Pancreas (tissue), 10 donors: ENCODE measurements around the gene PDS5B. TPM values are rescaled to one million over a fixed set of nuclear protein-coding genes. Genes with fewer than 3 reads are reported as not detected.
"Not testable (repeated sequence)": the region's sequence is repeated elsewhere in the genome, so short reads cannot be mapped to it uniquely, and the experiment has no call there.

ENCODE experiments used
- ATAC-seq, 4 donors: fragments of 200-7000 bp; cut with Tn5 transposase; one replicate each; pipeline versions ENCODE4 v1.8.0 to v1.9.1; 2020; ENCODE audit warnings: mild to moderate bottlenecking in 4 of 4, moderate library complexity in 4 of 4
- DNase-seq, 6 donors: peaks; one replicate each; pipeline ENCODE4 v3.0.0-alpha.2; 2020
- FAIRE-seq: peaks from 2 replicates; lab custom pipeline; 2012; peaks lifted over from hg19 to GRCh38; lab: Jason Lieb, UNC
- H3K27ac ChIP-seq, 4 donors: fragments of 200-600 bp; sonication (generic); 1 replicate in 3 of 4; 2 replicates in 1 of 4; pipeline versions ENCODE4 v1.5.0 to v1.8.0; 2020
- H3K27me3 ChIP-seq, 4 donors: fragments of 200-600 bp; one replicate each; pipeline ENCODE4 v1.8.0; 2021
- H3K36me3 ChIP-seq, 3 donors: fragments of 200-600 bp; sonication (generic) in 1 of 3; one replicate each; pipeline versions ENCODE4 v1.5.0 to v1.8.0; 2020 to 2021
- H3K4me1 ChIP-seq, 3 donors: fragments of 200-600 bp; one replicate each; pipeline ENCODE4 v1.8.0; 2021
- H3K4me3 ChIP-seq, 4 donors: fragments of 200-600 bp; sonication (generic) in 2 of 4; one replicate each; pipeline versions ENCODE4 v1.5.0 to v1.8.0; 2020 to 2021
- H3K9me3 ChIP-seq, 4 donors: fragments of 200-600 bp; one replicate each; pipeline ENCODE4 v1.8.0; 2021
- CTCF ChIP-seq, 4 donors: fragments of 200-600 bp; sonication (generic) in 3 of 4; IDR thresholded peaks; one replicate each; pipeline versions ENCODE4 v1.5.0 to v1.8.0; 2021; ENCODE audit warnings: antibody characterized with exemption in 4 of 4
- WGBS, 2 donors: extraction: QIAGEN DNeasy Blood & Tissue Kit; methylation state at CpG; one replicate each; pipeline ENCODE4 v1.1.7; 2013; 5-methylcytosine and 5-hydroxymethylcytosine counted together
- intact Hi-C, 3 donors: fragments of 100-400 bp; cut with DNase I; formaldehyde crosslinking; loops; one replicate each; pipeline versions ENCODE4 v1.11.1 to v1.14.2; 2022
- polyA plus RNA-seq, 2 donors: library from polyadenylated mRNA; stranded (reverse); fragments of 200-250 nt; gene quantifications; one replicate each; pipeline ENCODE4 v1.2.3, GENCODE V29; 2013
- total RNA-seq, 6 donors: library from RNA; stranded (reverse); fragmentation: NEBNext Ultra II Directional in 4 of 6; extraction: Animal tissue kit (Norgen Biotek cat#: 25700) in 4 of 6; gene quantifications; one replicate each; pipeline versions ENCODE4 v1.2.1 to v1.2.4, GENCODE V29; 2021 to 2023
- donor health status: healthy with polysubstance abuse.
- donor health status: DM: no; HTN: no; CAD: no; lungs with moderate emphysema.
- donor health status: DM: no; HTN: no; CAD: no.
- donor health status: control.
- donor health status: control.
- donor health status: Bipolar disorder and iron deficiency.
- donor health status: DM: yes; HTN: yes; CAD: no.
- donor health status: DM: no; HTN: no; CAD: no.
- donor health status: DM: no; HTN: no; CAD: no.
- donor health status: DM: yes; HTN: yes; CAD: no.

The PDS5B gene
- total and polyA plus RNA-seq, 8 donors, result 2.9 to 19.9 (median 11.0) TPM

- intact Hi-C loops, result no loop called here
- DNase-seq (no peak), FAIRE-seq (no peak), ATAC-seq (no peak)
- Histone ChIP-seq H3K36me3 (no peaks in the 10 kb centered on the region), H3K27ac (no peak overlapping the region), H3K9me3 (no peaks in the 10 kb centered on the region), H3K4me3 (no peak overlapping the region), H3K4me1 (no peaks in the 10 kb centered on the region), H3K27me3 (no peaks in the 10 kb centered on the region)
- TF ChIP-seq CTCF (IDR thresholded peaks at IDR 0.05), result no peak
- WGBS, 2 donors, result 91 to 97% methylated on average over 2 of the region's 2 CpGs
Measured at GRCh38 chr13:32555613-32556012, 30.6 kb upstream of the PDS5B start.

GRCh38 chr13:32560842-32561241 is 25.4 kb upstream of the PDS5B start:
- H3K27ac ChIP-seq, intact Hi-C loops, H3K4me1 ChIP-seq, DNase-seq, FAIRE-seq, H3K9me3 ChIP-seq, H3K27me3 ChIP-seq, ATAC-seq, H3K4me3 ChIP-seq, H3K36me3 ChIP-seq: not testable (repeated sequence)
- WGBS, 2 donors, result 95 to 97% methylated on average over 1 of the region's 1 CpG

- FAIRE-seq, H3K9me3 ChIP-seq, ATAC-seq, H3K4me3 ChIP-seq, H3K4me1 ChIP-seq, H3K27me3 ChIP-seq, H3K27ac ChIP-seq, DNase-seq, H3K36me3 ChIP-seq, intact Hi-C loops: not testable (repeated sequence)
- WGBS, 2 donors, result 82 to 95% methylated on average over 3 to 4 of the region's 4 CpGs
Measured at GRCh38 chr13:32575687-32576086, 10.6 kb upstream of the PDS5B start.

GRCh38 chr13:32577032-32577431 is 9.2 kb upstream of the PDS5B start:
- no peak for TF ChIP-seq CTCF (IDR thresholded peaks at IDR 0.05)
- H3K9me3 ChIP-seq, result no peaks in the 10 kb centered on the region
- FAIRE-seq (no peak), ATAC-seq (no peak), DNase-seq (no peak)
- no peaks in the 10 kb centered on the region for H3K27me3 ChIP-seq
- 96 to 98% methylated on average over 3 of the region's 3 CpGs for WGBS, 2 donors
- H3K36me3 ChIP-seq, result no peaks in the 10 kb centered on the region
- no peak overlapping the region for H3K27ac ChIP-seq
- no peaks in the 10 kb centered on the region for H3K4me1 ChIP-seq
- no peak overlapping the region for H3K4me3 ChIP-seq
- intact Hi-C loops, result no loop called here

- TF ChIP-seq CTCF (IDR thresholded peaks at IDR 0.05), result peak in 3 of 4 donors; percentile 9 to 37 (median 22)
- Histone ChIP-seq H3K4me3 (no peak overlapping the region), H3K27ac (no peak overlapping the region), H3K36me3 (no peaks in the 10 kb centered on the region), H3K27me3 (no peaks in the 10 kb centered on the region), H3K4me1 (no peaks in the 10 kb centered on the region), H3K9me3 (no peaks in the 10 kb centered on the region)
- FAIRE-seq (peak; percentile 91), ATAC-seq (no peak), DNase-seq (no peak)
- WGBS, 2 donors, result 49 to 52% methylated on average over 3 of the region's 3 CpGs
- intact Hi-C loops, result no loop called here
Measured at GRCh38 chr13:32581177-32581786, 5.0 kb upstream of the PDS5B start.

GRCh38 chr13:32582281-32582680 is 4.0 kb upstream of the PDS5B start:
- DNase-seq (no peak), ATAC-seq (no peak), FAIRE-seq (no peak)
- intact Hi-C loops, result no loop called here
- Histone ChIP-seq H3K27ac (no peak overlapping the region), H3K4me1 (no peaks in the 10 kb centered on the region), H3K9me3 (no peaks in the 10 kb centered on the region), H3K27me3 (no peaks in the 10 kb centered on the region), H3K4me3 (no peak overlapping the region), H3K36me3 (no peaks in the 10 kb centered on the region)
- TF ChIP-seq CTCF (IDR thresholded peaks at IDR 0.05), result no peak
- 50 to 59% methylated on average over 2 of the region's 2 CpGs for WGBS, 2 donors
